GM23338 (cell line): ENCODE data around the gene TPI1. TPM values are rescaled to one million over a fixed set of nuclear protein-coding genes. Genes with fewer than 3 reads are reported as not detected.

ENCODE experiments used
- ATAC-seq: fragments of 200-7000 bp; cut with Tn5 transposase; 3 replicates; pipeline ENCODE4 v1.9.1; 2020
- DNase-seq: peaks from one replicate; pipeline ENCODE4 v3.0.0-alpha.2; 2015; ENCODE audit warnings: low spot score
- H2AFZ ChIP-seq: fragments of 200-600 bp; sonication (generic); 2 replicates; pipeline ENCODE4 v1.8.0; 2016; ENCODE audit warnings: antibody characterized with exemption, mild to moderate bottlenecking, moderate library complexity
- H3F3A ChIP-seq: fragments of 200-600 bp; sonication (generic); replicated peaks from 2 replicates; pipeline ENCODE4 v1.8.0; 2017; ENCODE audit warnings: antibody characterized with exemption, mixed run types, low read depth
- H3K27ac ChIP-seq: fragments of 200-600 bp; sonication (generic); 2 replicates; pipeline ENCODE4 v1.6.1; 2016; ENCODE audit warnings: low read depth
- H3K27me3 ChIP-seq: fragments of 200-600 bp; sonication (generic); 2 replicates; pipeline ENCODE4 v1.8.0; 2016; ENCODE audit warnings: mild to moderate bottlenecking, mixed run types, moderate library complexity; ENCODE audit not compliant: insufficient read depth
- H3K36me3 ChIP-seq: fragments of 200-600 bp; sonication (generic); 2 replicates; pipeline ENCODE4 v1.8.0; 2016; ENCODE audit warnings: mild to moderate bottlenecking; ENCODE audit not compliant: insufficient read depth
- H3K4me1 ChIP-seq: fragments of 200-600 bp; sonication (generic); 2 replicates; pipeline ENCODE4 v1.8.0; 2016; ENCODE audit warnings: mild to moderate bottlenecking, moderate library complexity; ENCODE audit not compliant: insufficient read depth
- H3K4me2 ChIP-seq: fragments of 200-600 bp; sonication (generic); 2 replicates; pipeline ENCODE4 v1.7.1; 2017; ENCODE audit warnings: mixed run types
- H3K4me3 ChIP-seq: fragments of 200-600 bp; sonication (generic); 2 replicates; pipeline ENCODE4 v1.6.1; 2016; ENCODE audit warnings: mixed run types
- H3K79me2 ChIP-seq: fragments of 200-600 bp; sonication (generic); replicated peaks from 2 replicates; pipeline ENCODE4 v1.8.0; 2017; ENCODE audit warnings: mild to moderate bottlenecking; ENCODE audit not compliant: insufficient read depth
- H3K9me2 ChIP-seq: fragments of 200-600 bp; sonication (generic); 2 replicates; pipeline ENCODE4 v1.8.0; 2017; ENCODE audit not compliant: insufficient read depth
- H4K20me1 ChIP-seq: fragments of 200-600 bp; sonication (generic); replicated peaks from 2 replicates; pipeline ENCODE4 v1.8.0; 2017; ENCODE audit warnings: mild to moderate bottlenecking; ENCODE audit not compliant: insufficient read depth
- H3K27ac Mint-ChIP-seq: 2 replicates; pipeline ENCODE4 v1.8.0; 2020; ENCODE audit warnings: inconsistent platforms, mild to moderate bottlenecking, moderate library complexity, mixed read lengths
- H3K27me3 Mint-ChIP-seq: 3 replicates; pipeline ENCODE4 v1.8.0; 2022; ENCODE audit warnings: low read depth, mild to moderate bottlenecking, moderate library complexity, mixed read lengths, inconsistent platforms; ENCODE audit not compliant: insufficient read depth, poor library complexity
- H3K36me3 Mint-ChIP-seq: 3 replicates; pipeline ENCODE4 v1.8.0; 2021; ENCODE audit warnings: low read depth, mild to moderate bottlenecking, inconsistent platforms, moderate library complexity, mixed read lengths
- H3K4me1 Mint-ChIP-seq: 3 replicates; pipeline ENCODE4 v1.8.0; 2020; ENCODE audit warnings: mild to moderate bottlenecking, inconsistent platforms, mixed read lengths
- H3K4me3 Mint-ChIP-seq: 3 replicates; pipeline ENCODE4 v1.8.0; 2021; ENCODE audit warnings: moderate library complexity, mild to moderate bottlenecking, inconsistent platforms, mixed read lengths
- H3K9me3 Mint-ChIP-seq: 3 replicates; pipeline ENCODE4 v1.8.0; 2020; ENCODE audit warnings: moderate library complexity, mild to moderate bottlenecking, inconsistent platforms, mixed read lengths
- JUNB ChIP-seq: IDR thresholded peaks from one replicate; pipeline ENCODE4 v1.6.1; 2016; ENCODE audit warnings: antibody characterized with exemption; ENCODE audit not compliant: unreplicated experiment
- POLR2AphosphoS5 ChIP-seq: IDR thresholded peaks from 2 replicates; pipeline ENCODE4 v1.6.1; 2016; ENCODE audit warnings: antibody characterized with exemption, low read depth
- ZNF462 ChIP-seq: fragments of 250-450 bp; sonication (Bioruptor Pico); IDR thresholded peaks from 2 replicates; pipeline ENCODE4 v1.5.0; 2020; ENCODE audit warnings: mild to moderate bottlenecking, moderate library complexity
- polyA plus RNA-seq: library from polyadenylated mRNA; unstranded; fragments of >200 nt; fragmentation: Nextera tagmentation; extraction: Ambion mirVana; gene quantifications from 2 replicates; pipeline ENCODE4 v1.2.1, GENCODE V29; 2016
- total RNA-seq: library from RNA; depleted of rRNA; stranded (reverse); fragments of >200 nt; shearing (Covaris generic); gene quantifications from 2 replicates; pipeline ENCODE4 v1.2.3, GENCODE V29; 2014

Gene TPI1
- total and polyA plus RNA-seq, 2 experiments from 2014 or later: 737 to 822 TPM

GRCh38 chr12:6824085-6824775 lies 43.1 kb upstream of the TPI1 start (continued):
- TF ChIP-seq ZNF462 (CRISPR knock-in tag) (no peak), JUNB (no peak)

GRCh38 chr12:6824901-6825381 lies 42.4 kb upstream of the TPI1 start:
- Mint-ChIP-seq H3K27me3 (peaks cover 31% of the 10 kb centered on the region), H3K9me3 (no peaks in the 10 kb centered on the region), H3K36me3 (peaks cover 9% of the 10 kb centered on the region; the same call in 2 of the 3 replicates), H3K4me1 (peaks cover 59% of the 10 kb centered on the region), H3K4me3 (peak overlapping the region; percentile 66), H3K27ac (no peak overlapping the region)
- ATAC-seq (no peak), DNase-seq (no peak)
- Histone ChIP-seq H3K27me3 (peaks cover 53% of the 10 kb centered on the region), H4K20me1 (no peaks in the 10 kb centered on the region), H3K4me3 (peak overlapping the region; percentile 63), H3K27ac (no peak overlapping the region), H3K9me2 (no peaks in the 10 kb centered on the region), H3K36me3 (no peaks in the 10 kb centered on the region), H3K4me2 (peak overlapping the region; percentile 88), H3K79me2 (peaks cover 5% of the 10 kb centered on the region), H2AFZ (no peak overlapping the region), H3K4me1 (peaks cover 47% of the 10 kb centered on the region), H3F3A (peaks cover 20% of the 10 kb centered on the region)
- peak; percentile 15; the same call in 1 of the 2 replicates for TF ChIP-seq POLR2AphosphoS5
- no peak for TF ChIP-seq JUNB
